CD14-positive monocyte (primary cell): Measurements from ENCODE around the gene CTF1. TPM values are rescaled to one million over a fixed set of nuclear protein-coding genes. Genes with fewer than 3 reads are reported as not detected.

Source experiments
- DNase-seq, 3 donors: peaks; one replicate each; pipeline ENCODE4 v3.0.0-alpha.2; 2011 to 2022
- H2AFZ ChIP-seq: 2 replicates; pipeline ENCODE4 v1.6.0; 2012; ENCODE audit warnings: mild to moderate bottlenecking, low read depth, low read length, inconsistent platforms; ENCODE audit not compliant: insufficient read depth, poor library complexity, severe bottlenecking
- H3K27ac ChIP-seq, 2 donors: 1 replicate in 1 of 2; 2 replicates in 1 of 2; pipeline ENCODE4 v1.5.1; 2012 to 2013; ENCODE audit warnings: low read length in 2 of 2, control low read depth in 1 of 2, inconsistent platforms in 1 of 2, low read depth in 1 of 2, mild to moderate bottlenecking in 1 of 2
- H3K27me3 ChIP-seq, 2 donors: one replicate each; pipeline versions ENCODE4 v1.6.0 to v1.6.1; 2011 to 2013; ENCODE audit warnings: low read length in 2 of 2; ENCODE audit not compliant: control insufficient read depth in 2 of 2, insufficient read depth in 2 of 2
- H3K36me3 ChIP-seq, 2 donors: replicated peaks in 1 of 2; 1 replicate in 1 of 2; 2 replicates in 1 of 2; pipeline versions ENCODE4 v1.5.1 to v1.6.1; 2012 to 2013; ENCODE audit warnings: low read length in 2 of 2, control low read depth in 1 of 2, inconsistent platforms in 1 of 2, mild to moderate bottlenecking in 1 of 2; ENCODE audit not compliant: insufficient read depth in 2 of 2, control insufficient read depth in 1 of 2
- H3K4me1 ChIP-seq, 2 donors: 1 replicate in 1 of 2; 2 replicates in 1 of 2; pipeline versions ENCODE4 v1.5.1 to v1.6.1; 2012 to 2013; ENCODE audit warnings: low read length in 2 of 2, control low read depth in 1 of 2, inconsistent platforms in 1 of 2, mild to moderate bottlenecking in 1 of 2, moderate library complexity in 1 of 2; ENCODE audit not compliant: insufficient read depth in 2 of 2, control insufficient read depth in 1 of 2
- H3K4me2 ChIP-seq: replicated peaks from 2 replicates; pipeline ENCODE3; 2012; ENCODE audit warnings: low read length, moderate library complexity, mild to moderate bottlenecking; ENCODE audit not compliant: poor library complexity, severe bottlenecking; ENCODE audit errors: extremely low read depth
- H3K4me3 ChIP-seq, 3 experiments: fragments of 200-600 bp in 1 of 3; sonication (generic) in 1 of 3; replicated peaks in 1 of 3; 1 replicate in 2 of 3; 2 replicates in 1 of 3; pipeline ENCODE4 v1.5.1; 2011 to 2013; ENCODE audit warnings: low read length in 3 of 3, mild to moderate bottlenecking in 3 of 3, control low read depth in 2 of 3, low read depth in 2 of 3, inconsistent platforms in 1 of 3, moderate library complexity in 1 of 3
- H3K79me2 ChIP-seq: 2 replicates; pipeline ENCODE4 v1.6.0; 2012; ENCODE audit warnings: mild to moderate bottlenecking, control low read depth, inconsistent platforms, low read length, moderate library complexity; ENCODE audit not compliant: insufficient read depth
- H3K9ac ChIP-seq: 2 replicates; pipeline ENCODE4 v1.6.0; 2017; ENCODE audit warnings: low read length, mild to moderate bottlenecking; ENCODE audit not compliant: insufficient read depth, poor library complexity, severe bottlenecking
- H3K9me3 ChIP-seq, 2 donors: replicated peaks in 1 of 2; 1 replicate in 1 of 2; 2 replicates in 1 of 2; pipeline versions ENCODE4 v1.5.1 to v1.6.1; 2012 to 2013; ENCODE audit warnings: low read length in 2 of 2, control low read depth in 1 of 2; ENCODE audit not compliant: control insufficient read depth in 1 of 2, insufficient read depth in 1 of 2
- H4K20me1 ChIP-seq: 2 replicates; pipeline ENCODE4 v1.6.0; 2012; ENCODE audit warnings: mild to moderate bottlenecking, low read length, control low read depth, moderate library complexity; ENCODE audit not compliant: insufficient read depth
- H3K27ac Mint-ChIP-seq, 7 donors: one replicate each; pipeline ENCODE4 v1.8.0; 2020; ENCODE audit warnings: mild to moderate bottlenecking in 7 of 7, mixed read lengths in 7 of 7, moderate library complexity in 6 of 7, inconsistent platforms in 2 of 7
- H3K27me3 Mint-ChIP-seq, 3 donors: one replicate each; pipeline ENCODE4 v1.8.0; 2021 to 2022; ENCODE audit warnings: low read depth in 3 of 3, mild to moderate bottlenecking in 3 of 3, mixed read lengths in 3 of 3, moderate library complexity in 3 of 3, inconsistent platforms in 1 of 3
- H3K36me3 Mint-ChIP-seq, 2 donors: one replicate each; pipeline ENCODE4 v1.8.0; 2020; ENCODE audit warnings: mixed read lengths in 2 of 2, inconsistent platforms in 1 of 2, mild to moderate bottlenecking in 1 of 2
- H3K4me1 Mint-ChIP-seq: one replicate; pipeline ENCODE4 v1.8.0; 2020; ENCODE audit warnings: mild to moderate bottlenecking, mixed read lengths
- H3K4me3 Mint-ChIP-seq, 2 donors: one replicate each; pipeline ENCODE4 v1.8.0; 2020; ENCODE audit warnings: mild to moderate bottlenecking in 2 of 2, mixed read lengths in 2 of 2, moderate library complexity in 1 of 2
- H3K9me3 Mint-ChIP-seq, 7 donors: one replicate each; pipeline ENCODE4 v1.8.0; 2020 to 2022; ENCODE audit warnings: mixed read lengths in 7 of 7, mild to moderate bottlenecking in 6 of 7, moderate library complexity in 6 of 7, inconsistent platforms in 2 of 7
- CTCF ChIP-seq: fragments of 200-600 bp; IDR thresholded peaks from one replicate; pipeline ENCODE4 v1.8.0; 2022; ENCODE audit warnings: antibody characterized with exemption, mild to moderate bottlenecking
- WGBS: methylation state at CpG from one replicate; pipeline ENCODE4 v1.1.5; 2013; ENCODE audit warnings: missing lambda C conversion rate; ENCODE audit not compliant: insufficient coverage; 5-methylcytosine and 5-hydroxymethylcytosine counted together
- intact Hi-C, 2 donors: fragments of 100-400 bp; cut with micrococcal nuclease; formaldehyde crosslinking; loops; one replicate each; pipeline versions ENCODE4 v1.15.0 to v1.15.1; 2023
- polyA plus RNA-seq, 3 donors: library from polyadenylated mRNA; depleted of rRNA in 1 of 3; unstranded in 2 of 3; stranded (reverse) in 1 of 3; fragments of 300-500 nt in 2 of 3; fragments of >200 nt in 1 of 3; fragmentation: Illumina TruSeq in 2 of 3; gene quantifications; 1 replicate in 2 of 3; 2 replicates in 1 of 3; pipeline ENCODE4 v1.2.3, GENCODE V29; 2012 to 2021

The CTF1 gene
- polyA plus RNA-seq, 3 donors, result 0.93 TPM; not detected in 2

- no peak overlapping the region for H2AFZ ChIP-seq
- no peaks in the 10 kb centered on the region for H4K20me1 ChIP-seq
- no peaks in the 10 kb centered on the region for H3K79me2 ChIP-seq
- H3K4me3 ChIP-seq, result no peak overlapping the region
- no peak overlapping the region for H3K4me2 ChIP-seq
- H3K4me3 Mint-ChIP-seq, result no peak overlapping the region
- intact Hi-C loops, result loop anchor here in 1 of 2 donors (5.0 kb wide), 1 partner anchor 90 kb away; no protein-coding TSS in a partner anchor
- TF ChIP-seq CTCF, result no peak
- H3K4me1 Mint-ChIP-seq, result peaks cover 10% of the 10 kb centered on the region
- no peak overlapping the region for H3K27ac ChIP-seq
- H3K27me3 Mint-ChIP-seq, result peaks cover 0 to 2% (median 0%) of the 10 kb centered on the region in 3 donors
- H3K9ac ChIP-seq, result no peak overlapping the region
- no peaks in the 10 kb centered on the region for H3K9me3 Mint-ChIP-seq
- no peak overlapping the region for H3K27ac Mint-ChIP-seq
- WGBS, result 95% methylated on average over 4 of the region's 4 CpGs
- no peaks in the 10 kb centered on the region for H3K36me3 Mint-ChIP-seq
- no peaks in the 10 kb centered on the region for H3K27me3 ChIP-seq
- H3K9me3 ChIP-seq, result no peaks in the 10 kb centered on the region
- H3K4me1 ChIP-seq, result peaks cover 7 to 9% of the 10 kb centered on the region in 2 donors
- DNase-seq, result no peak
- no peaks in the 10 kb centered on the region for H3K36me3 ChIP-seq
Measured at GRCh38 chr16:30846649-30847402, 49.6 kb upstream of the CTF1 start.

DNA sequence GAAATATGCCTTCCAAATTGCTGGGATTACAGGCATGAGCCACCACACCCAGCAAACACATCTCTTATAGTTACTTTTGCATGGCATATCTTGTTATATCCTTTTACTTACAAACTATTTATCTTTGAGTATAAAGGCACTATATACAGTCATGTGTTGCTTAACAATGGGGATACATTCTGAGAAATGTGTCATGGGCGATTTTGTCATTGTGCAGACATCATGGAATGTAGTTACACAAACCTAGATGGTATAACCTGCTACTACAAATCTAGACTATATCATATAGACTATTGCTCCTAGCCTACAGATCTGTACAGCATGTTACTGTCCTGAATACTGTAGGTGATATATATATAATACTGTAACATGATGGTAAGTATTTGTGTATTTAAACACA lies 46.2 kb upstream of the CTF1 start:
- Mint-ChIP-seq H3K27me3 (peaks cover 0 to 2% (median 0%) of the 10 kb centered on the region in 3 donors), H3K27ac (no peak overlapping the region), H3K4me1 (peaks cover 2% of the 10 kb centered on the region), H3K36me3 (peaks cover 8 to 11% of the 10 kb centered on the region in 2 donors), H3K4me3 (no peak overlapping the region), H3K9me3 (peaks cover 0 to 3% (median 0%) of the 10 kb centered on the region in 7 donors)
- H3K9me3 ChIP-seq, result no peaks in the 10 kb centered on the region
- intact Hi-C loops, result no loop called here
- DNase-seq, result no peak
- H3K4me3 ChIP-seq, result no peak overlapping the region
- no peak overlapping the region for H3K27ac ChIP-seq
- H2AFZ ChIP-seq, result no peak overlapping the region
- no peak overlapping the region for H3K9ac ChIP-seq
- no peaks in the 10 kb centered on the region for H4K20me1 ChIP-seq
- H3K4me2 ChIP-seq, result no peak overlapping the region
- TF ChIP-seq CTCF, result no peak
- no peaks in the 10 kb centered on the region for H3K36me3 ChIP-seq
- H3K4me1 ChIP-seq, result peaks cover 1 to 2% of the 10 kb centered on the region in 2 donors
- WGBS, result no CpG with 5 or more reads among the region's 1 CpG
- H3K27me3 ChIP-seq, result no peaks in the 10 kb centered on the region
- no peaks in the 10 kb centered on the region for H3K79me2 ChIP-seq
